A172 (cell line): ENCODE data around the gene NFIA. TPM values are rescaled to one million over a fixed set of nuclear protein-coding genes. Genes with fewer than 3 reads are reported as not detected.
A peak's percentile ranks its signal among the peaks of the same experiment; 100 is the strongest.

Source experiments
- DNase-seq: peaks from one replicate; pipeline ENCODE4 v3.0.0-alpha.2; 2015; ENCODE audit warnings: low spot score
- total RNA-seq: library from RNA; depleted of rRNA; stranded (reverse); fragments of >200 nt; shearing (Covaris generic); gene quantifications from 2 replicates; pipeline ENCODE4 v1.2.3, GENCODE V29; 2014; rRNA removed

Gene NFIA
- 0.22 and 0.31 TPM in 2 replicates for total RNA-seq

DNA sequence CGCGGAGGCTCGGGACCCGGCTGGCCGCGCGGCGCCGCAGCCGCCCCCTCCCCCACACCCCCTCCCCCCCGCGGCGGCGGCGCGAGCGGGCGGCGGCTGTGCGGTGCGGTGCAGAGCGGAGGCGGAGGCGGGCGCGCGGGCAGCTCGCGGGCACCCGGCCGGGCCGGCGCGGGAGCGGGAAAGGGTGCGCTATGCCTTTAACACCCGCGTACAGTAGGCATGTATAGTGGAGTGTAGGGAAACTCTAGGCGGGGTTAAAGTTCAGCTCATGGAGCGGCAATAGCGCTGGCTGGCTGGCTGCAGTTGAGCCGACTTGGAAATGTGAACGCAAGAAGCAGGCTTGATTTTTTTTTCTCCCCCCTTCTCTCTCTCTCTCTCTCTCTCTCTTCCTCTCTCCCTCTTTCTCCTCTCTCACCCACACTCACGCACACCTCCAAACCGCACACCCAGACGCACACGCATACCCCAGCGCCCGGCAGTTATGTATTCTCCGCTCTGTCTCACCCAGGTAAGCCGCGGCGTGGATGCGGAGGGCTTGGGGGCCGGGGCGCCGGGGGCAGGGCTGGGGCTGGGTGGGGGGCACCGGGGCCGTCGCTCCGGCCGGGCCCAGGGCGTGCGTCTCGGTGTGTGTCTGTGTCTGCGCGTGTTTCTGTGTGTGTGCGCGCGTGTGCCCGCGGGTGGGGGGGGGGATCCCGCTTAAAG lies at the start of gene NFIA:
Gene NFIA (plus strand): TSS at position 251 of the 702 bp plus-strand sequence.
- DNase-seq: peak; percentile 6

DNA sequence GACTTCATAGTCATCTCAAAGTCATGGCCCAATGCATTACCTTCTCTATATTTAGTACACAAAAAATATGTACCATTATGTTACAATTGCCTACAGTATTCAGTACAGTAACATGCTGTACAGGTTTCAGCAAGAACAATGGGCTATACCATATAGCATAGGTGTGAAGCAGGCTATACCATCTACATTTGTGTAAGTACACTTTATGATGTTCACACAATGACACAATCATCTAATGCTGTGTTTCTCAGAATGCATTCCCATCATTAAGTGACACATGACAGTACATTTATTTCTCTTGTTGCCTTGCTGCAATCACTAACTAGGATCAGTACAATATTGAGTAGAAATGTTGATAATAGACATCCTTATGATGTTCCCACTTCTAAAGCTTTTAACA lies 46.5 kb upstream of the NFIA start:
- no peak for DNase-seq

DNA sequence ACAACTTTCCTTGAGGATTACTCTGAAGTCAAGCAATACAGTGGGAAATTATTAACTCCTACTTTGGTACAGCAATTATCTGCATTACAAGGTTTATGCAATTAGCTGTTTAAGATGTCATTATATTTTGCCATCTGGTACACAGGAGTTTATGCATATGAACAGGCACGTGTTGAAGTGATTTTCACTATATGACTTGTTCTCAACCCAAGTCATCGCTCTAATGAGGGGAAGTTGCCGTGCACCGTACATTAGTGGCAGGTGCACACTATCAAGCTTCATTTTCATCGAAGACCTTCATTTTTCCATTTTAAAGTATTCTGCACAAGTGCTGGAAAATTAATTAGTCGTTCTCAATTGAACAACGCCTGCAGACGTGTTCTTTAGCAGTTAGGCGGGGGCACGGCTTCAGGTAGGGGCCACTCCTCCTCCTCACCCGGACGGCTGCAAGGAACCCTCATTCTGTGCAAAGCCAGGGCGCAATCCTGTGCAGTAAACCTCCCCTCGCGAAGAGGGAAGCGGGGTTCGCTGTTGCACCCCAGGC lies 39.8 kb upstream of the NFIA start:
- DNase-seq: no peak

DNA sequence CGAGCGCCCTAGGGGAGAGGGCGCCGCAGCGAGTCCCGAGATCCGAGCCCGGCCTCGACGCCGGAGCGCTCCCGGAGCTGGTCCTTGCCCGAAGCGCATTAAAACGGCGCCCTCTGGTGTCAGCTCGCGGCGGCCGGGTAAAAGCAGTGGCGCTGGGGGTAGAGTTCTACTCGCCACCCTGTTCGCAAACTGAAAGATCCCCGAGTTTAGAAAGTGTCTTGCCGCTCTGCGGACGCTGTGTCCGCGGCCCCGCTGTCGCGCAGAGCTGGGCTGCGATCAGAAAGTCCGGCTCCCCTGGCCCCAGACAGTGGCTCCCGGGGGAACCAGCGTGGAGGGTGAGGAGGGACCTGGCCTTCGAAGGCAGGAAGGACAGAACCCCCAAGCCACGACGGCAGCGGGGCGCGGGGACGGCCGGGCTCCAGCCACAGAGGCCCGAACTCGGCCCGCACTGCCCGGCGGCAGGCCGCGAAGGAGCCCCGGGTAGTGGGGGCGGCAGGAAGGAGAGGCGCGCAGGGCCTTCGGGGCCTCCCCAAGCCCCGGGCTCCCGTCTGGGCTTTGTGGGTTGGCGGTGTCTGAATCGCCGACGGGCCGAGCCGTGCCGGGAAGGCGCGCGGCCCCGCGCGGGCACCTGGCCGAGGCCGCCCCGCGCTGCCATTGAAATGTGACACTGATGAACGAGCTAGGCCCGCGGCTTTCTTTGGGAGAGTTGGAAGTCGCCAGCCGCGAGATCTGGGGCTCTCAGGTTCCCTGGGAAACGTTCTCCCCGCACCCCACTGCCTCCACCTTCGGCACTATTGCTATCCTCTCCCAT lies 39.1 kb upstream of the NFIA start:
- DNase-seq: no peak

DNA sequence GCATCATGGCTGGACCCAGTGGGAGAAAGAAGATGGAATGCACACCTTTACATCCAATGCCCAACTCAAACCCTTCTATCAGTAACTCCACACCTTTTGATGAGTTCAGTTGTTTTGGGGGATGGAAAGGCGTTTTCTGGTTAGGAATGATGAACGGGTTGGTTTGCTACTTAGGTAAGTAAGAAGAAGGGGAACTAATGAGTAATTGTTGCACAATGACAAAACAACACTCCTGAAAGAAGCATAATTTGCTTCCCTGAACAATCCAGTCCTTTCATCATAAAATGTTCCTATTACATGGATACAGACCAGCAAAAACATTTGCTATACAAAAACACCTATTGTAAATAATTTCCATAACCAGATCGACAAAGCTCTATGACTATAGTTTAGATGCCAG lies 35.9 kb upstream of the NFIA start:
- DNase-seq: no peak

DNA sequence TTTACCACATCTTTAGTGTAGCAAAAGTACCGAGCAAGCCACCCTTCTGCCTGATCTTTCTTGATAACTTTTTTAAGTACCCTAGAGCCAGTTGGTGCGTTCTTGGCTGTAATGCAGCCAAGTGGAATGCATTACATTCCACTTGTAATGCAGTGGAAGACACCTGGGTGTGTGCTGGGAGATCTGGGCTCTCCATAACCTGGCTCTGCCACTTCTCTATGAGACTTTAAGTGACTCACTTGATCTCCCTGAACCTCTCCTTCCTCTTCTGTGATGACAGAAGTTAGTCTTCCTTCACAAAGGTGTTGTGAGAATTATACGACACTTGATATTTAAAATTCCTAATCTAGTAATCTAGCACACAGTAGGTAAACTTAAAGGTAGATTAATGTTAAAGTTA lies 35.3 kb upstream of the NFIA start:
- no peak for DNase-seq

DNA sequence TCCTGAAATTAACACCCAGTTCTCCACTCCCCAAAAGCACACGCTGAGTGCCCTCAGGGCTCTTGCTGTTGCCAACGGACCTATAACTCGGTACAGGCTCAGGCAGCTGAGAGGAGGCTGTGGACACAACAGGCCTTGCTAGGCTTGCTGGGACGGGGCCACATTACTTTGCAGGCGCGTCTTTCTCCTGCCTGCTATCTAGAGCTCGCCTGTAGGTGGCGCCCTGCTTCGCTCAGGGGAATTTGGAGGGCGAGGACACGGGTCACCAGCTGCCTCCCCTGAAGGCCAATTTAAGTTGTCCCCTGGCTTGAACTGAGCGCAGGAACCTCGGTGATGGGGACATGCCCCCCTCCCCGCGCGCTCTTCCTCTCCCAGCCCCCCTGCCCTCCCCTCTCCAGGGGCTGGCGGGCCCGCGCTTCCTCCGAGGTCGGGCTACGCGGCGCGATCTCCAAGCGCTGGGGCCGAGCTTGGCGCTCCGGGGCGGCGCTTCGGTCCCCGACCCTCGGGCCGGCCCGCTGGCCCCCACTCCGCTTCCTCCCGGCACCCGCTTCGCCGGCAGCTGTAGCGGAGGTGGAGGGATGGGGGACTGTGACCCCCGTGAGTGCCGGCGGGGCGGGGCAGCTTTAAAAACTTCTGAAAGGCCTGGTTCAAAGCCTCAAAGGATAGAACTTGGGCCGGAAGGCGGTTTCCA lies 32.4 kb upstream of the NFIA start:
- peak; percentile 61 for DNase-seq

DNA sequence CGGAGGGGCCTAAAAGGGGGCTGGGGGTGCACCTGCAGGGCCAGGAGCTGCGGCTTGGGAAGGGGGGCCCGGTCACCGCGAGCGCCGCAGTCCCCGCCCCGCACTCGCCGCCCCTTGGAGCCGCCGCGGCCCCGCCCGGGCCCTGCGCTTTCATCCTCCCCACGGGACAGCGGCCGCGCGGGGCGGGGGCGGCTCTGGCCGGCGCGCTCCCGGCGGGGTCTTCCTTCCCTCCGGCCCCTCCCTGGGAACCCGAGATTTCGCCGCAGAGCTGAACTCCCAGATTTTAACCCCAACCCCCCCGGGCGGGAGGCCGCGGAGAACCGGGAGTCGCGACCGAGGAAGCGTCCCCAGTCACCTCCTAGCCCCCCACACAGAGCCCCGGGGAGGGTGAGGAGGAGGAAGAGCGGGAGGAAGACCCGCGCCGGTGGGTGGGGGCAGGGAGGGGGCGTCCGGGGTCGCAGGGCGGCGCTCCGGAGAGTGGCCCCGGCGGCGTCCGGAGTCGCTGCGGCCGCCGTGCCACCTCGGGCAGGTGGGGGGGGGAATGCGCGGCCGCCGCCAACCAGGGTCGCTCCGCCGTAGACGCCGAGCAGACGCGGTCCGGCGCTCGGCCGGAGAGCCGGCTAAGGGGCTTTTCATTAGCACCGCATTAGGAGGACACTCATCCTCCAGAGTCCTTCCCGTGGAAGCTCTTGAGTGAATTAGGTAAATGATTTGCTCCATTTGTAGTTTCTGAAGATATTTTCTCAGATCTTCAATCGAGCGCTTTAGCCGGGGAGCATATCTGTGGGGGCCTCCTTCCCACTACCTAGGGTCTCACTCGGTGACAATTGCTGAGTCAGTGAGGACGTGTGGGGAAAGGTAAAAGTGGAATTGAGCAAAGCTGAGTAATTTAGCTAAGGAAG lies 31.6 kb upstream of the NFIA start:
- no peak for DNase-seq

DNA sequence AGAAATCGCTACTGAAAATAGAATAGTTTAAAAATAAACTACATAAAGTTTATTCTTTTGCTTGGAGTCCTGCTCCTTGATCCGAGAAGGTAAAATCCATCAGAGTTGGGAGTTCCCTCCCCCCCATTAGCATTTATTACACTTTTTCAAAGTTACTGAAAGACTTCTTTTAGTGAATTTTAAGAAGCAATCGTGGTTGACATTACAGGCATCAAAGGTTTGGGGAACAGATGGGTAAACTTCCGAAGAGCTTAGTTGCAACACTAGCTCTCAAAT lies 31.0 kb upstream of the NFIA start:
- no peak for DNase-seq

DNA sequence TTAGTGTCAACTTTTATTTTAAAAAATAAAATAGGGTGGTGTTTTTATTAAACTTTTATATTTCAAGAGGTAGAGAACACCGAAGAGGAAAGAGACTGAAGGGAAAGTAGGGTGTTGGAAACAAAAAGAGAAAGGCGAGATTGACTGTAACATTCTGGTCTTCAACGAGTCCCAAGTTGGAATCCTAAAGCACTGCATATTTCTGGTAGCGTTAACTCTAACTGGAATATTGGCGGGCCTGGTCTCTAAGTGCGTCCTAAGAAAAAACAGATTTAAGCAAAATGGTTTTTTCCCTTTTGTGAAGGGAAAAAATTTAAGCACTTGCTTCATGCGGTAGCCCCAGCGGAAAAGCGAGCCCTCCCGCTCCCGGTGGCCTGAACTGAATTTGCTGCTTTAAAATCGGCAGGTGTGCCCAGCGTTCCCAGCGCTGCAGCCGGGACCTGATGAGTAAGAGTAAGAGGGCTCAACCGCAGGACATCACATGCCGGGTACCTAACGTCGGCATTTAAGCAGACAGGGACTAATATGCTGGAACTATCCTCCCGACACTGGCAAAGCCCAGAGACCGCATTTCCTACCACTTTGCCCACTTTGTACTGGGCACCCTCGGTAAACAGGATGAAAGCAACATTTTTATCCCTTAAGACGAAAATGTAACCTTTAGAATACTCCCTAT lies 30.5 kb upstream of the NFIA start:
- DNase-seq: no peak

DNA sequence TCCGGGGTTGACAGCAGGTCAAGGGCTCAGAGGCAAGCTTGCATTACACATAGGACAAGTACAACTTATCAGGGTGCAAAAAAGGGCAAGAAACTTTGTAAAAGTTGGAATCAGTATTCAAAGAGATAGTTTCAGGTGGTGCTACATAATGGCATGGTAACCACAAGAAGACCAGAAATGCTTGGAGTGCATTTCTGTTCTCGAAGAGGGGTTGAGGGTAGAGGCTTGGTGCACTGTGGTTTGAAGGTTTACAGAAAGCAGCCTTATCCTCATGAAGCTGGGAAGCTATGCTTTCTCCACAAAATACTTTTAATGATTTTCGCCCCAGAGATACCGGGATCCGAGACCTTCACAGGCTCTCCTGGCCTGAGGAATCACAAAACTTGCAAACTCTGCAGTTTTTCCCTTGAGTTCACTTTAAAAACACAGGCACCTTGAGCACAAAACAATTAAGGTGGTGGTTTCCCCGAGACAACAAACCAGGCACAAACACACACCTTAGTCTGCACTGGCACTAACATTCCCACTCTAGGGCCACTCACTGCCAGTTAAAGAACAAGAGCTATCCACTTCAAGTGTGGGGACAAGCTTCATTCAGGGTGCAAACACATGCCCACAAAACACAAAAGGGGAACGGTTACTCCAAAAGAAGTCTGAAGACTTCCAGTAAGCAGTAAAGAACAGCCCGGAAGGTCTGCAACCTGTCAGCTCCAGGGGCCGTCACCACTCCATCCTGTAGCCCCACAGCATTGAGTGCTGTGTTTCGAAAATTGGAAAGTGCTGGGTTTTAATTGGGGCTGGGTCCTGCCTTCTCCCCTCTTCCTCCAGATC lies 29.8 kb upstream of the NFIA start:
- no peak for DNase-seq

DNA sequence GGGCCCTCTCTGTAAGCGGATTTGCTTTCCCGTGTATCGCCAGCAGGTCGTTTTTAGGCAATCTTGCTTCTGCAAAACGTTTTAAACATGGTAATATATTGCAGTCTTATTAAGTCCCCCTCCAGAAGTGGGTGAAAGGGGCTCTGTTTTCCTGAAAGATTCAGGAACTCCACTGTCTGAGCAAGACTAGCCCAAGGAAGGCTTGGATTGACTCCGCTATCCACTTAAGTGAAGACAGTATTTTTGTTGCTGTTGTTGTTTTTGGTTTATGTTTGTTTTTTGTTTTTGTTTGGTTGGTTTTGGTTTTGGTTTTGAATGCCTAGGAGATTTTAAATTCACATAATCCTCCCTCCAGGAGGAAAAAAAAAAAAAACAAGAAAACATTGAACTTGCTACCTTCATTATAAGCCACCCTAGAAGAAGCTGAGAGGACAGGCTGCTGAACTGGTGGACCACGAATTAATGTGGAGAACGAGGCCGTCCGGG lies 29.1 kb upstream of the NFIA start:
- DNase-seq: no peak

DNA sequence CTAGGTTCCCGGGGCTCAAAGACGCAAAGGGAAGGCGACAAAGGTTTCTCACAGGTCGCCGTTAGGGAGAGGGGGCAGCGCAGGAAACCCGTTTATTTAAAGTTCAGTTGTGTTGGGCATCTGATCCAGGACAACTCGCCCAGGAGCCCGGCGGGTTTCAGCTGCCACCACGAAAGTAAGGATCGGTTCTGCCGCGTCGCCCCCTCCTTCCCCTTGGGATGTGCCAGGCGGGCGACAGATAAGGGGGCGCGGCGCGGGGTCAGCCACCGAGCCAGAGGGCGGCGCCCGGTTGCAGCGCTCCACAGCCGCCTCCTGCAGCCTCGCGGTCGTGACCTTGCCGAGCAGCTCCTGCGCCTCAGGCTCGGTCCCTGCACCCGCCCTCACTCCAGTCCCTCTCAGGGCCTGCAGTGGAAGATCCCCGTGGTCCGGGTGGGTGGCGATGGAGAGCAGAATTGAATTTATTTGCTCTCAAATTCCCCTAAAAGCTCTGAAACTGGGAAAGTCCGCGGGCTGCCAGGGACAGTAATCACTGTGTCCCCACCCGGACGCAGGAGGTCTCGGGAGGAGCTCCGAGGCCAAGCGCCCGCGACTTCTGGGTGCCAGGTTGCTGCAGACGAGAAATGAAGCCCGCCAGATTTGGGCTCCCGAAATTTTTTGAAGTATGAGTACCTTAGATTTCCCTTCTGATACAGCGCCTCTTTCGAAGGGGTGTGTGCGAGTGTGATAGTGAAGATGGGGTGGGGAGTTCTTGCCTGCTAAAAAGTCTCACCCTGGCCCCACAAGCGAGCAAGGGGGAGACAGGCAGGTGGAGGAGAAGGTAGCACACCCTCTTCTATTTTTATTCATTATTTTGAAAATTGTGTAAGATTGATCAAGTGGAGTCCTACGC lies 28.4 kb upstream of the NFIA start:
- no peak for DNase-seq

DNA sequence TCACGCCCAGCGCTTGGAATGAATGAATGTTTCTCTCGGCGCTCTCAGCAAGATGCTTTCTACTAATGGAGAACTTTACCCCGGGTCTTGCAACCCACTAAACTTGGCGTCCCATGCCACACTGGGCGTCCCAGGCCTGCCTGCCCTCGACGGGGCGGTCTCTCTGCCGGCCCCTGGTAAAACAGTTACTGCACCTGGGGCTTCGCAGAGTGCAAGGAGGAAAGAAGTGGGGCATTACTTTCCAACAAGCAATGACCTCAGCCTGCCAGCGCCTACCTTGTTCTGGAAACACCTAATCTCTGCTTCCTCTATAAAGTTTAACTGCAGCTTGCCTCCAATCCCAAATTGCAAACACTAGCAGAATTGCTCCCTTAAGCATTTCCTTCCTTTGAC lies 27.8 kb upstream of the NFIA start:
- DNase-seq: no peak

DNA sequence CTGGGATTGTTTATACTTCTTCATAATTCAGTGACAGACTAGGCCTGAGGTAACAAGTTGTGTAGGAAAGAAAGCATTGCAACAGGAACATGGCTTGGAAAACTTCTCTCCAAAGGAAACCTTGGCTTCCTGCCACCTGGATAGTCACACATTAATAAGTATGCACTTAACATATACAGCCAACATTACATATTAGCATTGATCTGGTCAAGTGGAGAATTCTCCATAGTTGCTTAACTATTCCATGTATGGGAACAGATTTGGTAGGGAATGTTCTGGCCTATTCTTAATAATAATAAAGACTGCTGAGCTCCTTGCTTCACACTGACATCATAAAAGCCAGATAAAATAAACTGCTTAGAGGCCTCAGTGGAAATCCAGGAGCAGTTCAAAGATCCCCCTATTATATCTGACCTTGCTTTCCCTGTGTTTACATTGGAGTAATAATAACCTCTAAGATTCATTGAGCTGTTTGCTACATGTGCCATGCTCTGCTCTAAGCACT lies 27.2 kb upstream of the NFIA start:
- DNase-seq: no peak

DNA sequence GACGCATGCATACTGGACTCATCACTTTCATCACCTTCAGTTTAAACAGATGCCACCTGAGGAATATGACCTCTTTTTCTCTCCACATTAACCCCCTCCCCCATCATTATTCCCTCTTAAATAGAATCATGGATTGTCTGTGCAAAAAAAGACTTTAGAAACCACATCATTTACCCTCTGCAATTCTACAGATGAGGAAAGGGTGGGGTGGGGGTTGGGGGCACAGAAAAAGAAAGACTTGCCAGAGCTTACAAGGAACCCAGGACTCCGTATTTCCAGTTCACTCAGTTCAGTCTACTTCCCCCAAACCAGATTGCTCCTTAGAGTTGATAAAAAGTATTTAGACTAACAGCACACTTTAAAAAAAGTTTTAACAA lies 26.2 kb upstream of the NFIA start:
- DNase-seq: no peak

DNA sequence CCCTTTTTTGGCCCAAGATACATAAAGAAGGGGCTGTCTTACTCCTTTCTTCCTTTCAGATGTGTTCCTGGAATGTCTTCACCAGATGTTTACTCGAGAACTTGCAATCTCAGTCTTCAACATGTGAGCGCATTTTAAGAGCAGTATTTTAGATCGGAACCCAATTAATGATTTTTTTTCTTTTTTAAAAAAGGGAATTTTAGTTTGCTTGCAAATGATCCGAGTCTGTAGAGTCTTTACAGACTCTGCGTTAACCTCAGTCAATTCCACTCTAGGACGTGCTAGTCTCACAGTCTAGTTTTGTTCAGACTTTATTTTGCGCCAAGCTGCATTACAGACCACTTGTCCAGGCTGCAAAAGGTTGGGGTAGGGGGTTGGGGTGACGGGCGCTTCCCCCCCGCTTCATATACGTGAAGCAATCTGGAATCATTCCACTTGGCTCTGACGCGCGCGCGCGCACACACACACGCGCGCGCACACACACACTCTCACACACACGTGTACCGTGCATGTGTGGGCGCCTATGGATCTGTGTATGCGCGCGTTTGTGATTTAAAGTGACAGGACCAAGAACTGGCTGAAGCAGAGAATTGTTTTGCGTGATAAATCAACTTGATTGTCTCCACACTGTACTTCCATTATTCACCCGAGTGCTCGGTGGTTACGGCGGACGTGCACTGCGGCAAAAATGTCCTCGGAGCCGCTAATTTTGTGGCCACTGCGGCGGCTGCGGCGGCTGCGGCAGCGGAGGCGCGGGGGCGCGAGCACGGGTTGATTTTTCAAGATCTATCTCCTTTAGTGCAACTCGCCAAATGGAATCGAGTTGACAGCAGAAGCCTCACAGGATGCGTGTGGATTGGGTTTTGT lies 25.6 kb upstream of the NFIA start:
- DNase-seq: no peak
